ENCODE results near the gene NTN5.

NTN5 gene

DNA sequence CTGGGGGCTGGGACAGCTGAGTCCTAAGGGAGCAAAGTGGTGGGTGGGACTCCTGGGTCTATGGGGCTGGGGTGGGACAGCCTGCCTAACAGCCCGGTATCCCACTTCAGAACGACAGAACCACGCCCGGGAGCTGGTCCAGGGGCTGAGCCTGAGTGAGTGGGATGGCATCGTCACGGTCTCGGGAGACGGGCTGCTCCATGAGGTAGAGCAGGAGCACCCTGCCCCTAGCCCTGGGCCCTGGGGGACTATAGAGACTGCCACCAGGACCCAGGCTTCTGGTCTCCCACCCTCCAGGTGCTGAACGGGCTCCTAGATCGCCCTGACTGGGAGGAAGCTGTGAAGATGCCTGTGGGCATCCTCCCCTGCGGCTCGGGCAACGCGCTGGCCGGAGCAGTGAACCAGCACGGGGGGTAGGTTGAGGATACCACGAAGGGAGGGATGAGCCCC is 44.9 kb downstream of the NTN5 start:
- DNase-seq: no peak

DNA sequence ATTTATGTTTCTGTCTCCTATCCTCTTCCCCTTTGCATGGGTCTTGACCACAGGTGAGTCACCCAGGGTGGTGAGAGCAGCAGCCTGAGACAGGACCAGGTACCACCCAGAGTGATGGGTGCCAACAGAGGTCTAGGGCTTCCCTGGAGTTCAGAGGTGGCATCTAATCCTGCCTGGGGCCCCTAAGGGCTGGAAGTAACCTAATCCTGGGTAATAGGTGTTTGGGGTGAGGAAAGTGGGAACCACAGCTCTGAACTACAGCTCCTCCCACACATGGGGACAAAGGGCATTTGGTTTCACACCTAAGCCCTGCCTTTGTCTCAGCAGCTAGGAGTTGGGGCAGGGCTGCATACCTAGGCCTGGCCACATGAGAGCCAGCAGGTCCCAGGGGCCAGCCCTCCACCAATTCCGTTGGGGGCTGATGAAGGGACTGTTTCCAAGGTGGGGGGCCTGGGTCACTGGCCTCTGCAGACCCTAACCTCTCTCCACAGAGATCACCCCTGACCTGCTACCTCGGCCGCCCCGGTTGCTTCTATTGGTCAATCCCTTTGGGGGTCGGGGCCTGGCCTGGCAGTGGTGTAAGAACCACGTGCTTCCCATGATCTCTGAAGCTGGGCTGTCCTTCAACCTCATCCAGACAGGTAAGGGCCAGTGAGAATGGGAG is 45.5 kb downstream of the NTN5 start:
- no peak for DNase-seq

DNA sequence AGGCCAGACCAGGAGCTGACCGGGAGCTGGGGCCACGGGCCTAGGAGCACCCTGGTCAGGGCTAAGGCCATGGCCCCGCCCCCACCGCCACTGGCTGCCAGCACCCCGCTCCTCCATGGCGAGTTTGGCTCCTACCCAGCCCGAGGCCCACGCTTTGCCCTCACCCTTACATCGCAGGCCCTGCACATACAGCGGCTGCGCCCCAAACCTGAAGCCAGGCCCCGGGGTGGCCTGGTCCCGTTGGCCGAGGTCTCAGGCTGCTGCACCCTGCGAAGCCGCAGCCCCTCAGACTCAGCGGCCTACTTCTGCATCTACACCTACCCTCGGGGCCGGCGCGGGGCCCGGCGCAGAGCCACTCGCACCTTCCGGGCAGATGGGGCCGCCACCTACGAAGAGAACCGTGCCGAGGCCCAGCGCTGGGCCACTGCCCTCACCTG is 46.9 kb downstream of the NTN5 start:
- DNase-seq: no peak

DNA sequence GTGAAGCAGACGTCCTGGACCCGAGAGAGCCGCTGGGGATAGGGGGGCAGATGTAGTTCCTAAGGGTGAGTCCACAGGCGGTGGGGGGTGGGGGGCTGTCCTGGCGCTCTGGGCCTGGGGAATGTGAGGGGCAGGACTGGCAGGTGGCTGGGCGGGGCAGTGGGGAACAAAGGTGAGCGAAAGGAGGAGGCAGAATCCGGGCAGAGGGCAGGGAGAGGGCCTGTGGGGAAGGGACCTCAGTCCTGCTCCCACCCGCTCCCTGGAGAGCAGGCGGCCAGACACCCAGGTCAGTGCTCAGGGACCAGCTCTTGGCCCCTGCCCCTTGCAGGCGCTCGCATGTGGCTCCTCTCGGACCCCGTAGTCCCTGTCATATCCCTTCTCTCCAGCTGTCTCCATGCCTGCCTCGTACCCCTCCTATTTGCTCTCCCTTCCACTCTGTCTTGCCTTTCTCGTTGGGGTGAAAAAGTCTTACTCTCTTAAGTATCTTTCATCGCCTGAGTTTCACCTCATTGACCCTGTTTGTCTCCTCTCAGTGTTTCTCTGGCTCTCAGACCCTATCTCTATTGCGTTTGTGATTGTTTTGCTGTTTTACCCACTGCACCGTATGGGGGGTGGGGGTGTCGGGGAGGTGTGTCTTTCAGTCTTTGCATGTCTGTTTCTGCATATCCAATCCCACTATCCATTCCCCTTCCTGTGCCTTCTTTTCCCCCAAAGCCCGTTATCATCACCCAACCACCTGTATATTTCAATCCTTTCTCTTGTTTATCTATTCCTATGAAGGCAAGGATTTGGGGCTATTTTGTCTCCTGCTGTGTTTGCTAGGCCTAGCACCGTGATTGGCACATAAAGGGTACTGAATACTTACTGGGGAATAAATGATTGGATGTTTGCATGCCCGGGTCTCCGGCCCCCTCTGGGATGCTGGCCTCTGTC is 47.8 kb downstream of the NTN5 start:
- no peak for DNase-seq

DNA sequence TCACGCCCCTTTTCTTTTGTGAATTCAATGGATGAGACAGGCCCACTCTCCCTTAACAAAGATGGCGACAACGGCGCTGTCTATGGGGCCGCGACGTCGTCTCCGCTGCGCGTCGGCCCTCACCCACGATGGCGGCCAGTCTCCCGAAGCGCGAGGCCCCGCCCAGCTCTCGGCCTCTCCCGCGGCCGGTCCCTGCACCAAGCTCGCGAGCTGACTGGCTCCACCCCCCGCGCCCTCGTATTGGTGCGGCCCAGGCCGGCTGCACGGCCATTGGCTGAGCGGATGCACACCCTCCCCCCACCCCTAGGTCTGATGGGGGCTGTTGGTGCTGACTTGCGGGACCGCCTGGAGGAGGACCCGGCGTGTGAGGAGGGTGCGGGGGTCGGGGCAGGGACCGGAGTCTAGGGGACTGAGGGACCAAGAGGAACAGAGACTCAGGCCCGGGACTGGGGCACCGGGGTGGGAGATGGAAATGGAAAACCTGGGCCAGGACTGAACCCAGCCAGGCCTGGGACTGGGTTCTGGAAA is 48.7 kb downstream of the NTN5 start:
- DNase-seq: peak; percentile 81 to 84

DNA sequence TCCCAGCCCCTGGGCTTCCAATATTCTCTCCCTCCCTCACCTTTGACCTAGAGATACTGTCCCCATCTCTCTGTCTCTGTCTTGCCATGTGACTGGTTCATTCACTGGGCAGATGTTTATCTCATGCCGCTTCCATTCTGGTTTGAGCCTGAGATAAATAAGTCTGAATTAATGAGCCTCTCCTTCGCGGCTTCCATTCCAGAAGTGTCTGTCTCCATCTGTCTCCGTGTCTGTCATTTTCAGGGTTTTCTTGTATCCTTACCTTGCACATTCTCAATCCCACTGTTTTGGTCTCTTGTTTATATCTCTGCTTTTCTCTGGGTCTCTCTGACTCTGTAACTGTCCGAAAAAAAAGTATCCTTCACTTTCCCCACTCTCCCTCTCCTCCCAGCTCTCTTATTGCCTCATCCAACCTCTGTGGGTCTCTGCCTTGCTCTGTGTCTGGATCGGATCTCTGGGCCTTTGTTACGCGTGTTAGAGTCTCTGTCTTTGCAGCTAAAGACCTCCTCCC is 49.2 kb downstream of the NTN5 start:
- no peak for DNase-seq

DNA sequence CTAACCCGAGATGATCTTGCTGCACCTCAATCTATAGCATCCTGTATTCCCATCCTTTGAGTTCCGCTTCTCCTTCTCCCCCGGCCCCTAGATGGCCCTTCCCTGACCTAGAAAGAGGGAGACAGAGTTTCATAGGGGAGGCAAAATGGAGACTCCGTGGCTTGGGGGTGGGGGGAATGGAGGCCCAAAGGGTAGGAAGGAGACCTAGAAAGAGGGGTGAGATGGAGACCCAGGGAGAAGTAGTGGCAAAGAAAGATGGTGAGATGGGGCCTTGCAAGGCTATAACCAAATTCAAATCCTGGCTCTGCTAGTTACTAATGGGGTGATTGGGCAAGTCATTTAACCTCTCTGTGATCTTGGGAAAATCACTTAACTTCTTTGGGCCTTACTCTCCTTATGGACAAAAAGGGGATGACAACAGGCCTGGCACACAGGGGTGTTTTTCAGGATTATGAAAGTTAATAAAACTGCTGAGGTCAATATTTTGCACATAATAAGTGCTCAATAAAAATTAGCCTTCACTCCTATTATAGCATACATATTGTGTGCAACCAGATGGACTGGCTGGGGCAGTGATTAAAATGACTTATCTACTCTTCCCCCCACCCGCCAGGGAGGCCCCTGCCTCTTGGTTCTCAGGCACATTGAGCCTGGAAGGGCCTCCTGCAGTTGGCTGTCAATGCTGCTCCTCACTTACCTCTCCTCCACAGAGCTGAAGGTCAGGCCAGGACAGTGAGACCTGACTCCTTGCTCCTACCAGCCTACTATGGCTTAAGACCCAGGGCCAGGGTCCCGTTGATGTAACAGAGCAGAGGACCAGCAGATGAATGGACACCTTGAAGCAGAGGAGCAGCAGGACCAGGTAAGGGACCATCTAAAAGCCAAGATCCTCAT is 52.9 kb downstream of the NTN5 start:
- no peak for DNase-seq

DNA sequence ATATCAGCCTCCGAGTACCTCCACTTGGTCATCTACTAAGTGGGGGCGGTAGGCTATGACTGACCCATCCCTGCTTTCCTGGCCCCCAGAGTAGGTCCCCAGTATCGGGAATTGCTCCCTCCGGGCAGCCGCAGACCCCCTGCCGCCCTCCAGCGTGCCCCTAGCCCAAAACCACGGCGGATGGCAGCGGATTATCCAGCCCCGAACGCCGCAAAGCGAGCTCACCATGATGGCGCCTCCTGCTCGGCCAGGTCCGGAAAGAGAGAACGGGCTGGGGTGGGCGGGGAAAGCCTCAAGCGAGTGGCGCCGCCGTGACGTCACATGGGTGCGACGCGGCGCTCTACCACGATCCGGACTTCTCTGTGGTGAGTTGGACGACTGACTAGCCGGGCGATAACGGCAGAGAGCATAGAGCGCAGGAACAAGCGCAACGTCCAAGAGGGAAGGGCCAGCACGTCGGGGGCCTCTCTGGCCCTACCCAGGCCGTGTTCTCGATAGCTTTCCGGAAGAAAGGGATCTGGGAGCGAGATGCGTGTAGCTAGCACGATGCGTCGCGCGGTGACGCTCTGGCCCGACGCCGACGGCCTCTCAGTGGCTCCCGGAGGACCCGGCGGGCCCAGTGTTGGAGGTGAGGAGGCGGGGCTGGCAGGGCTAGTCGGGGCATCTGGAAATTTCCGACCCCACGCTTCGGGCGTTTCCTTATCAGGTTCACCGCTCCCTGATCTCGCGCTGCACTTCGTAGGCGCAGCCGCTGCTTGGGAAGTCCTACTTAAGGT is 53.7 kb downstream of the NTN5 start, which contains the start of the genes RPL18 and SPHK2:
Gene RPL18 (minus strand): TSS at position 263 of the 776 bp plus-strand sequence. CDS start 35 bp downstream, at position 228.
Gene SPHK2 (plus strand): TSS at position 591 of the 776 bp plus-strand sequence. CDS start 1,009 bp downstream, outside the sequence.
- peak; percentile 98 to 99 for DNase-seq

DNA sequence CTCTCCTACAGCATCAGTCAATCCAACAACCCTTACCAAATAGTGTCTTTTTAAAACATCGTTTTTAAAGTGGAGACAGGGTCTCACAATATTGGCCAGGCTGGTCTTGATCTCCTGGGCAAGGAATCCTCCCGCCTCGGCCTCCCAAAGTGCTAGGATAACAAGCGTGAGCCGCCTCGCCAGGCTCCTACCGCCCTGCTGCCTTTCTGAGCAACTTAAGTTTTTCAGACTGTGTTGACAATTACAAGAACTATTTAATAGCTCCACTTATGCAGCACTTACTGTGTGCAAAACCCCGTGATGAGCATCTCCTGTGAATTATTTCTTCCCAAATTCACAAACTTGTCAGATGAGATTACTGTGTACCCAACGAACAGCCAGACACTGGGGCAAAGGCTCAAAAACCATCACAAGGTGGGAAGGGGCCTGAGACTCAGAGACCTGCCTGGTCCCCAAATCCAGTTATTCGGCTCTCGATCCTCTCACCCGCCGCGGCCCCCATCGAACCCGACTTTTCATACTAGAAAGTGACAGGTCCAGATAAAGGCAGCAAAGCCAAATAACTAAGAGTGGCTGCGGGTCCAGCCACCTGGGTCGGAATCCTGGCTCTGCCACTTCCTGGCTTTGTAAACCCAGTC is 54.4 kb downstream of the NTN5 start:
- DNase-seq: no peak

DNA sequence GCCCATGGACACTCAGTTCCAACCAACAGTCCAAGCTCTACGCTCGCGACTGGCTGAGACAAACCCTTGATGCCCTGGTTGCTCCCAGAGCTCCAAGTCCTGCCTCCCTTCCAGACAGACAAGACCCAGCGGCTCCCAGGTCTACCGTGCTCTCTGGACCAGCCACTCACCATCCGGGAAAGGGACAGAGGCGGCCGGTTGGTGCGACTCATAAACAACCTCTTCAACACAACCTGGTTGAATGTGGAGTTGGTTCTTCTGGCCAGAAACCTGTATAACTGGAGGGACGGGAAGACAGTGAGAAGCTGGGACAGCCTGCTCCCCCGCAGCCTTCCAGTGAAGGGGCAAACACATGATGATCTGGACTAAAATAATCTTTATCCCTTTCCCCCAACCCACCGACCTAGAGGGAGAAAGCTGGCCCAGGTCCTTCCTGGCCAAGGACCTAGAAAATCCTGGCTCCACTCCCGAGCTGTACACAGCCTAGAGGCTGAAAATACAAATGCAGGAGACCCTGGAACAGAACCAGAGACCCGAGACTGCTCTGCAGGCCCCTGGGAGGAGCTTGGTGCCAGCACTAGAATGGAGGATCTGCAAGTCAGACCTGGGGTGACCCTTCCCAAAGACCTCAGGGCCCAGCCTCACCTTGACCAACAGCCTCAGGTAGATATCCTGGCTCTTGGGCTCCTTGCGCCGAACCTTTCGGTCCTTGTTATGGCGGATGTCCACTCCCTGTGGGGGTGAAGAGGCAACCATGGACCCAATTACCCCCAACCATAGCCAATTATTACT is 55.5 kb downstream of the NTN5 start:
- DNase-seq: no peak

DNA sequence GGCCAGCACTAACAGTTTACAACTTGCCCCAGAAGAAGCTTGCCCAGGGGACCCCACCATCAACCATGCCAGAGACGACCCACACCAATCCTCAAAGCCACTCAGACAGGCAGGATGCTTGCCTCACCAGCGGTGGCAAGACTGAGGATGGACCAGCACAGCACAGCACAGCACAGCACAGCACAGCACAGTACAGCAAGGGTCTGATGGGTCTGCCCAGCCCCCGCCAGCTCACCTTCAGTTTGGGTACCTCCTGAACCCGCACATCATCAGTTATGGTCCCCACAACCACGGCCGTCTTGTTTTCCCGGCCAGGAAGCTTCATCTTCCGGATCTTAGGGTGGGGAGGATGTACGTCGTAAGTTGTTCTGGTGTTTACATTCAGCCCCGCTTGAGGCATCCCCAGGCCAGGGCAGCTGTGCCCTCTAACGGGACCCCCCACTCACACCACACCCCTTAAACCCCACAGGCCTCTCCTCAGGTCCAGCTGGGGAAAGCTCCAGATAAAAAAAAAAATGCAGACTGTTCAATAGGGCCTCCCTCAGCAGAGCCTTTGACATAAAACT is 56.2 kb downstream of the NTN5 start:
- DNase-seq: no peak

DNA sequence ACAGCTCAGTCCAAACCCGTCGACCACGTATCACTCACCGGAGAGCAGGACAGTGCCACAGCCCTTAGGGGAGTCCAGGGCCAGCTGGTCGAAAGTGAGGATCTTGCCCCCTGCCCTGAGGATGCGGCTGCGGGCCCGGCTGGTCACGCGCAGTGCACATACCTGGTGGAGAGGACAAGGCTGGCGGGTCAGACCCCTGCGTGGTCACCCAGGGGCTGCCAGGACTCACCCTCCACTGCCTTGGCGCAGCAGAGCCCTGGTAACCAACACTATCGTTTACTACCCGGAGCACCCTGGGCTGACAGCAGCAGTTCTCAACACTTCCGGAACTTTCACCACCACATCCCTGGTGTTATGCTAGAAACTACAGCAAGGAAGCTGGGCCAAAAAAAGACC is 56.8 kb downstream of the NTN5 start:
- no peak for DNase-seq

DNA sequence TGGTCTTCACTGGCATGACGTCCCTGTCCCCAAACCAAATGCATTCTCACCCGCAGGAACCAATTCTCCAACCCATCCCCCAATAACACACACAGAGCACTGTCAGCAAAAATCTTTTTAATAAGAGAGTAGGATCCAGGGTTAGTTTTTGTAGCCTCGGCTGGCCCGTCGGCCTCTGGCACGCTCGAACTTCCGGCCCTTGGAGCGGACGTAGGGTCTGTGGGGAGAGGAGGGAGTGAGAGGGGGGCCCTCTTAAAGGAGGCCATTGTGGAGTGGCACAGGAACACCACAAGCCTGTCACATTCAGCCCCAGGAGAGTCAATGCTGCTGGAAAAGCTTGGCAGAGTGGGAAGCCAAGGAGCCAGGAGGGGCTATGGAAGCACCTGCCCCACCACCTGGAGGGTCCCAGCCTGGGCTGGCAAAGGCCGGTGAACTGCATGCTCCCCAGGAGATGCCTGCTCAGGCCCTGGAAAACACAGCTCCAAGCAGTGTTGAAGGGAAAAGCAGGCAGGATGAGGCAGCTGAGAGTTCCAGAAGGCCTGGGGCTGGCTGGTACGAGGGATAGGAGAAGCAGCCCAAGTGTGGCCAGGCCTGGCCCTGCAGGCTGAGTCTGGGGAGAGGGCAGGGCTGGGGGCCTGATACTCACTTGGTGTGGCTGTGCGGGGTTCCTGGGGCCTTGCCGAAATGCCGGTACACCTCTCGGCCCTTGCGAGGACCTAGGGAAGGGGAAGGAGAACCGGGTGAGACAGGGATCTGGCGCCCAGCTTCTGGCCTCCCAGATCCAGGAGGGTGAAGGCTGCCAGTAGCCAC is 57.4 kb downstream of the NTN5 start:
- DNase-seq: no peak

DNA sequence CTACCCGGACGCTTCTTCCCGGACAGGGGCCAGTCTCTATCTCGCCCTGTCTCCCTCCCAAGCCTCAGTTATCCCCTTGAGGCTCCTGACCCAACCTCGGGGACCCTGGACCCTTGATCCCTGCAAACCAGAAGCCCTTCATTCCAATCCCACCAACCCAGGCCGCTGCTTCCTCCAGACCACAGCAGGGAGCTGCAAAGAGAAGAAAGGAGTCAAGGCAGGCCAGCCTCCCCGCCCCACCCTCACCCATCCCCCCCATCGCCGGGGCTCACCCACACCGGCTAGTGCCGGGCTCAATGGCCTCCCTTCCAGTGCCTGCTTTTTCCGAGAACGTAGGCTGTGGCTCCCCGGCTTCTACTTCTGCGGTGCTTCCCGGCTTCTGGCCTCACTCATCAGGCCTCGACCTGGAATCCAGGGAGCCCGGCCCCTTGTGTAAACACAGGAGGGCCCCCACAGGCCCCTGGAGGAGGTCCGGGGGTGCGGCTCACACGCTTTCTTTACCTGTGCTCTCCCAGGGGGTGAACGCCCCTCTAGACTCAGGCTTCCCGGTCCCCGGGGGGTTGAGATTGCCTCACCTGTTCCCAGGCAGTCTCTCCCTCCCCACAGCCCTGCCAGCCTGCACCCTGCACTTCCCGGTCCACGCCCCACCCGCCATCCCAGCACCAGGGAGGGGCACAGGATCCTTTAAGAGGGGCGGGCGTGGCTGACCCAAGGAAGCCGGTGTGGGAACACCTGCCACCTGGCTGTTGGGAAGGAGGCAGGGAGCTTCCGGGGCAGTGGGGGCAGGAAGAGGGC is 58.2 kb downstream of the NTN5 start, which contains the start of gene FAM83E:
Gene FAM83E (minus strand): TSS at position 641 of the 795 bp plus-strand sequence. CDS start 1,704 bp downstream, outside the sequence.
- no peak for DNase-seq

DNA sequence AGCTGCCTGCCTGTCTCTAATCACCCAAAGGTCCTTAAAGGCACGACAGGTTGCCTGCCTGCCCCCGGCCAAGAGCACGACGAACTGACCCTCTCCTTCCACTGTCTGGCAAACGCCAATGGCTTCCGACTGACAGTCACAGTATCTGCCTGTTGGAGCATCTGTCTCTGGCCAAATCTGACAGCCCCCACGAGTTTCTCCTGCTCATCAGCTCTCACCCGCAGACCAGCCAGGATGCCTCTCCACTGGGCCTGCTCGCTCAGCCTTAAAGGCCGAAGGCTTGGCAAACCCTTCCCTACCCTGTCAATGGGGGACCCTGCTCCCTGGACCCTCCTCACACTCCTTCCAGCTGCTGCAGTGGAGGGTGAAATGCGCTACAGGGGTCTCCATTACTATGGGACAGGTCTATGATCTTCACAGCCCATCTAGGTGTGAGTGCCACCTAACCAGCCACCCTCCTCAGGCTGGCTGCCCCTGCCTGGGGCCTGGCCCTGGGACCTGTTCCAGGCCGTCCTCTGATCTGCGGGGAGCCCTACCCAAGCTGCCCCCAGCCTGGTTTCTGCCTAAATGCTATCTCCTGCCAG is 58.9 kb downstream of the NTN5 start:
- DNase-seq: no peak

DNA sequence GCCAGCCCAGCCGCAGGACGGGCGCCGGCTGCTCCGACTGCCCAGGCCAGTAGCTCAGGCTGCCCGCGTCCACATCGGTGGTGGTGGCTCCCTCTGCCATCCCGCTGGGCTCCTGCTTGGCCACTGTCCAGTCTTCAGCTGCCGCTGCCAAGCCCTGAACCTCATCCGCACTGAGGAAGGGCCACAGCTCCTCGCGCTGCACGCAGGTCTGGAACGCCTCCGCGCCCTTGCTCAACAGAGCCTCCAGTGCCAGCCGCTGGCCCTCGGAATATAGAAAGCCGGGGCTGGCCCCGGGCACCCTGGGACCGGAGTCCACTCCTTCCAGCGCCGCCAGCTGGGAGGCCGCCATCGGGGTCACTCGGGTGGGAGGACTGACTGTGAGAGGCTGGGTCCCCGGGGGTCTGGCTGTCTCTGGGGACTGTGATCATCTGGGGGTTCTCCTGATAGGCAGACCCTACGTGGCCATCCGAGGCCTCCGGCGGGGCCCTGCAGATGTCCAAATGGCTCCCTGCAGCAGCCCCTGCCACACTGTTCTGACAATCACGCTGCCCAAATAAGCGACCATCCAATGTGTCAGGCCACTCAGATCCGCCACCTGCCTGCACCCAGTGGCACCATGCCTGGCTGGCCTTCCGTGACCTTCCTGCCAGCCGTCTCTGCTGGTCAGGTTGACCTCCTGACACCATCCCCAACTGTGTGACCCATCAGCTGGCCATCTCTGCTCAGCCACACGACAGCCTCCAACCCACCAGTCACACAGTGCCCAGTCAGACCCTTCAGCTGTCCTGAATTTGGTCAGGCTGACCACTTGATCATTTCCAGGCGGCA is 59.6 kb downstream of the NTN5 start:
- no peak for DNase-seq

Data from AML-193 (cell line).